Measurements from ENCODE around the gene PITPNB. TPM values are rescaled to one million over a fixed set of nuclear protein-coding genes. Genes with fewer than 3 reads are reported as not detected.

The PITPNB gene
- total RNA-seq, 1 donor from 2014 or later = 58.6 TPM

DNA sequence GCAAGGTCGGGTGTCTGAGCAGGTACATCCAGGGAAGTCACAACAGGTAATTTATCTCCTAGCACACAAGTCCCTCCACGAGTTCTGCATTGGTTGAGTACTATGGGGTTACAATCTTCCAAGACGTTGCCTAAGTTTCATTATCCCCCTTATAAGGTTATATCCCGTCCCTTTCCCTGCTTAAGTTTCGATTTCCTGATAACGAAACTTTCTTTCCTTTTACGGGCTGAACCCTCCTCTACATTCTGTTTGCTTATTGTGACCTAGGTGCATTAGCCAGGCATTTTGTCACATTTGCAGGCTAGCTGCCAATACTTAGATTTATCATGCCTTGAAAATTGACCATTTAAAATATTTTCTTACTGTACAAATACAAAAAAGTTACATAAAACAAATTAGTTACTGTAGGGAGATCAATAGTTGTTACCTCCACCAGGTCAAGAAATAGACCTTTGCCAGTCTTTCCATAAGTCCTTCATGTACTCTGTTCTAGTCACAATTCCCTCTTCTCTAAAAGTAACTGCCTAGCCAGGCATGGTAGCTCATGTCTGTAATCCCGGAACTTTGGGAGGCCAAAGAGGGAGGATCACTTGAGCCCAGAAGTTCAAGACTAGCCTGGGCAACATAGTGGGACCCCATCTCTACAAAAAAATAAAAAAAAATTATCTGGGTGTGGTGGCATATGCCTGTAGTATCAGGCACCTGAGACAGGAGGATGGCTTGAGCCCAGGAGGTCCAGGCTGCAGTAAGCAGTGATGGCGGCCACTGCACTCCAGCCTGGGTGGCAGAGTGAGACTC is 14.3 kb upstream of the PITPNB start:
- intact Hi-C loops (cut with DNase I) = no loop called here
- DNase-seq (no peak), ATAC-seq (no peak)
- no peaks in the 10 kb centered on the region for H3K4me1 ChIP-seq
- H3K27ac ChIP-seq = no peak overlapping the region
- no peaks in the 10 kb centered on the region for H3K27me3 ChIP-seq (ENCODE audit: low read depth)
- no peaks in the 10 kb centered on the region for H3K9me3 ChIP-seq
- H3K4me3 ChIP-seq = no peak overlapping the region
- no peaks in the 10 kb centered on the region for H3K36me3 ChIP-seq
- no peak for TF ChIP-seq CTCF (IDR thresholded peaks at IDR 0.05)

DNA sequence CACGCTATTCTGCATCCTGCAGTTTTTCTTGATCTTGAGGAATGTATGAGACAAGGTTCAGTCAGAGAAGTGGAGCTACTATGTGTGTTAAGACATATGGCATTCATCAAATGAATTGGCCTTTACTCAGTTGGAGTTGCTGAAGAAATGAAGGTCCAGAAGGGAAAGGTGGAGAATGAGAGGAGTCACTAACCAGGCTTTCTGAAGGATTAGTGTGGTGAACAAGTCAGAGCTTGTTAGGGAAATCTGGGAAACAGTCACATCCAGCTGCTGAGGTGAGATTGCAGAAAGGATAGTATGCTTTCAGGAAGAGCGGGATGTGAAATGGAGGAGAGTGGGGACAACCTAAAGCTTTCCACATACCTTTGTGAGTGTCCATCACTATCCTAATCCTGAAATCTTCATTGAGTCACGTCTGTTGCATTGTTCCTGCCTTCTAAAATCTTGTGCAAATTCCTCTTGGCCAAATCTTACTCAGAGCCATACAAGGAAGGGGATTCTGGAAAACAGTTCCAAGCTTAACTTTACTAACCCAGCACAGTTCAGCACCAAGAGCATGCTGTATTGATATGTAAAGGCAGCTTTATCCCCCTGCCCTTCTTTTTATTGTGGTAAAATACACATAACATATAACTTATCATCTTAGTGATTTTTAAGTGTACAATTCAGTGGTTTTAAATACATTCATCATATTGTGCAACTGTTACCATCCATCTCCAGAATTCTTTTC is 11.4 kb upstream of the PITPNB start:
- Histone ChIP-seq H3K27ac (no peak overlapping the region), H3K4me3 (no peak overlapping the region), H3K27me3 (ENCODE audit: low read depth) (no peaks in the 10 kb centered on the region), H3K36me3 (no peaks in the 10 kb centered on the region), H3K4me1 (no peaks in the 10 kb centered on the region), H3K9me3 (no peaks in the 10 kb centered on the region)
- TF ChIP-seq CTCF (IDR thresholded peaks at IDR 0.05) = no peak
- DNase-seq = no peak
- intact Hi-C loops (cut with DNase I) = no loop called here
- no peak for ATAC-seq

DNA sequence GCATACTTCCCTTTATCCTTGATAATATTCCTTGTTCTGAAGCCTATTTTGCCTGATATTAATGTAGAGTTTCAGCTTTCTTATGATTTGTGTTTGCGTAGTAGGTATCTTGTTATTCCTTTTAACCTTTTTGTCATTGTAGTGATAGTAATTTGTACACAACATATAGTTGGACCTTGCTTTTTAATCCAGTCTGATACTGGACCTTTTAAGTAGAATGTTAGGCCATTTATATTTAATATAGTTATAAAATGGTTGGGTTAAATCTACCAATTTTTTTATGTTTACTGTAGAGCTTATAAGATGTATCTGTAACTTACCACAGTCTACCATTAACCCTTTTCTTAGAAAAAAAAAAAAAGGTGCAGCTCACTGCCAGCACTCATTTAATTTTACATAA is 8.6 kb upstream of the PITPNB start:
- DNase-seq = no peak
- intact Hi-C loops (cut with DNase I) = no loop called here
- Histone ChIP-seq H3K4me3 (no peak overlapping the region), H3K36me3 (peaks cover 14% of the 10 kb centered on the region), H3K27ac (no peak overlapping the region), H3K27me3 (ENCODE audit: low read depth) (no peaks in the 10 kb centered on the region), H3K4me1 (no peaks in the 10 kb centered on the region), H3K9me3 (no peaks in the 10 kb centered on the region)
- TF ChIP-seq CTCF (IDR thresholded peaks at IDR 0.05) = no peak
- no peak for ATAC-seq

- Histone ChIP-seq H3K27me3 (ENCODE audit: low read depth) (no peaks in the 10 kb centered on the region), H3K4me1 (peaks cover 8% of the 10 kb centered on the region), H3K9me3 (no peaks in the 10 kb centered on the region), H3K36me3 (peaks cover 14% of the 10 kb centered on the region), H3K27ac (no peak overlapping the region), H3K4me3 (no peak overlapping the region)
- no peak for TF ChIP-seq CTCF (IDR thresholded peaks at IDR 0.05)
- no peak for ATAC-seq
- DNase-seq = no peak
- intact Hi-C loops (cut with DNase I) = no loop called here
Measured at GRCh38 chr22:27925331-27925730, 6.3 kb upstream of the PITPNB start.

DNA sequence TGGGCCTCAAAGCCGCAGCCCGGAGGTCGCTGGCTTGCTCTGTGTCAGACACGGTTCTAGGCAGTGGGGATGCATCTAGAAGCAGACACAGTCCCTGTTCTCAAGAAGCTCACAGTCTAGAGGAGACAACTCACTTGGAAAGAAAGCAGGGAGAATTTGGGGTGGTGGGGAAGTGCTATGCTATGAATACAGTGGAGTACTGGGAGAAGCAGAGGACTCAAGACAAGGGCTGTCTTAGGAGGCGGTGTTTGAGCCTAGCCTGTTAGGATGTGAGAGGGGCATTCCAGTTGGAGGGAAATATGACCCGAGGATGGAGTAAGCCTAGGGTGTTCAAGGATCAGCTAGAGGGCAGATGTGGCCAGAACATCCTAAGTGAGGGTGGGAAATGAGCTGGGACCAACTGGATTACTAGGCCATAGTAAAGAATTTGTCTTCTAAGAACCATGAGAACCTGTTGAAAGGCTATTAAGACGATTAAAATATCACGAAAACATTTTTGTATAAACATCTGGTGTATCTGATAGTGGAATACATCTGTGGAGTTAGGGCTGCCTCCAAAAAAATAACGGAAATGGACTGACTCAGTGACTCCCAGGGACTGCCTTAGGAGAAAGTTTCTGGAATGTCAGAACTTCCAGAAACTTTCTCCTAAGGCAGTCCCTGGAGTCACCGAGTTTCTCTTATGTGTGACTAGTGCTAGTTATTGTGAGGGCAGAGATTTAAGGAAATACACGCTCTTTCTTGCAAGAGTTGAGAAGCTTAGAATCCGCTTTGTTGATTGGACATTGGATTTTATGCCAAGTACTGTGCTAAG is 1.1 kb upstream of the PITPNB start:
- Histone ChIP-seq H3K9me3 (no peaks in the 10 kb centered on the region), H3K27me3 (ENCODE audit: low read depth) (no peaks in the 10 kb centered on the region), H3K4me1 (peaks cover 27% of the 10 kb centered on the region), H3K27ac (peak overlapping the region; percentile 89), H3K4me3 (peak overlapping the region; percentile 83), H3K36me3 (peaks cover 13% of the 10 kb centered on the region)
- peak; percentile 25 to 42 for ATAC-seq
- intact Hi-C loops (cut with DNase I) = no loop called here
- TF ChIP-seq CTCF (IDR thresholded peaks at IDR 0.05) = no peak
- no peak for DNase-seq
